ENCODE measurements around the gene RELA. TPM values are rescaled to one million over a fixed set of nuclear protein-coding genes. Genes with fewer than 3 reads are reported as not detected.

RELA gene
- total and polyA plus RNA-seq, 2 of the 13 experiments (the other 11 are each of a cell fraction or from before 2014, with no cell fraction given), result 21.4 to 40.5 TPM

GRCh38 chr11:65606876-65607613, 55.7 kb downstream of the RELA start:
- BruUV-seq (replicated peaks), result no TSS peak
- H3K4me3 ChIP-seq (replicated peaks in 1 of 3; ENCODE audit: insufficient read depth in 1 of 3, low read depth in 2 of 3, low read length in 3 of 3), result no peak overlapping the region
- H2AFZ ChIP-seq (ENCODE audit: low read length), result no peak overlapping the region
- H3K4me1 ChIP-seq (ENCODE audit: insufficient read depth, low read length), result peaks cover 27% of the 10 kb centered on the region
- CTCF ChIA-PET (ENCODE audit: low intra/inter-chr PET ratio, low total read pairs), result no interaction called here
- intact Hi-C loops (cut with micrococcal nuclease; ENCODE audit: unreplicated experiment), result no loop called here
- H3K79me2 ChIP-seq (ENCODE audit: insufficient read depth, low read length), result peaks cover 26% of the 10 kb centered on the region
- FAIRE-seq (no peak), DNase-seq (ENCODE audit: low spot score) (no peak), ATAC-seq (peak; percentile 7; the same call in 2 of the 3 replicates)
- no peaks in the 10 kb centered on the region for H3K9me3 ChIP-seq (ENCODE audit: low read length)
- no peak for TF ChIP-seq ZNF83 (CRISPR knock-in tag; IDR thresholded peaks at IDR 0.05; ENCODE audit: borderline replicate concordance)
- TF ChIP-seq PCBP1 (IDR thresholded peaks at IDR 0.05; ENCODE audit: borderline replicate concordance, low read depth, low read length), result 0 out of 2 replicates have a peak, but pooled peaks have one; percentile 50
- peak; percentile 84 for TF ChIP-seq RBFOX2 (IDR thresholded peaks at IDR 0.05; ENCODE audit: low read depth, low read length)
- TF ChIP-seq HOXA3 (CRISPR knock-in tag; IDR thresholded peaks at IDR 0.05), result 0 out of 2 replicates have a peak, but pooled peaks have one; percentile 25
- peak; percentile 21 for TF ChIP-seq AGO1 (IDR thresholded peaks at IDR 0.05; ENCODE audit: low read depth, low read length, poor library complexity, severe bottlenecking)
- TF ChIP-seq ZNF292 (CRISPR knock-in tag; IDR thresholded peaks at IDR 0.05; ENCODE audit: borderline replicate concordance, low read depth), result no peak
- WGBS (ENCODE audit: low lambda C conversion rate), result 99% methylated on average over 63 of the region's 67 CpGs
- H3K4me2 ChIP-seq (ENCODE audit: low read depth, low read length), result no peak overlapping the region
- H3K9ac ChIP-seq (ENCODE audit: insufficient read depth, low read depth, low read length), result no peak overlapping the region
- POLR2A ChIA-PET, result interaction anchor here (1.2 kb wide), 1 partner anchor 8 kb away, joined by 6 read pairs; the partner anchor contains the start of gene PCNX3
- H3K36me3 ChIP-seq (replicated peaks in 1 of 2; ENCODE audit: control insufficient read depth in 1 of 2, insufficient read depth in 2 of 2, low read length in 2 of 2), result peaks cover 29 to 75% of the 10 kb centered on the region in 2 experiments
- H4K20me1 ChIP-seq (ENCODE audit: insufficient read depth, low read length), result peaks cover 7% of the 10 kb centered on the region; the same call in 1 of the 2 replicates
- H3K27me3 ChIP-seq (ENCODE audit: control insufficient read depth in 1 of 2, insufficient read depth in 2 of 2, low read length in 2 of 2), result no peaks in the 10 kb centered on the region
- H3K27ac ChIP-seq (ENCODE audit: extremely low read length, insufficient read depth, low read length), result no peak overlapping the region
- in situ Hi-C loops (cut with HindIII; ENCODE audit: extremely low pct_ligation_motif_present, low pct_unique_long_range_greater_than_20kb), result no loop called here

DNA sequence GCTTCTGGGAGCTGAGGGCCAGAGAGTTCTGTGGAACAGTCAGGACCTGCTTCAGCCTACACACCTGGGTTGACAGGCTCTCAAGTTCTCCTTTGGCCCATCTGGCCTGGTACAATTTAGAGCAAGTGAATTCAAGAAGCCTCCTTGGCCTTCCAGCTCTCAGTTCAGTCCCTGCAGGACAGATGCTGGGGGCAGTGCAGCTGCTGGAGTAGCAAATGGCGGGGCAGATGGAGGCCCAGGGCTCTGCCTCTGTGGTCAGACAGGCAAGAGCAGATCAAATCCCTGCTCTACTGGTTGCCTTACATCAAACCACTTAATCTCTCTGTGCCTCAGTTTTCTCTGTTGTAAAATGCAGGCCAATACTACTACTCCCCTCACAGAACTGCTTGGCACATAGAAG, 58.5 kb downstream of the RELA start:
- no peaks in the 10 kb centered on the region for H3K4me1 ChIP-seq (ENCODE audit: insufficient read depth, low read length)
- no peak overlapping the region for H3K4me2 ChIP-seq (ENCODE audit: low read depth, low read length)
- no peak for ATAC-seq
- in situ Hi-C loops (cut with HindIII; ENCODE audit: extremely low pct_ligation_motif_present, low pct_unique_long_range_greater_than_20kb), result no loop called here
- ChIA-PET CTCF (ENCODE audit: low intra/inter-chr PET ratio, low total read pairs) (no interaction called here), POLR2A (interaction anchor here (0.6 to 6.0 kb wide), 6 partner anchors 9 to 44 kb away, joined by 3 to 47 read pairs (median 6); partner anchors contain the start of genes FAM89B, KCNK7, MAP3K11 and PCNX3)
- H3K79me2 ChIP-seq (ENCODE audit: insufficient read depth, low read length), result no peaks in the 10 kb centered on the region
- no peak overlapping the region for H3K9ac ChIP-seq (ENCODE audit: insufficient read depth, low read depth, low read length)
- H4K20me1 ChIP-seq (ENCODE audit: insufficient read depth, low read length), result no peaks in the 10 kb centered on the region; the same call in 1 of the 2 replicates
- no peaks in the 10 kb centered on the region for H3K27me3 ChIP-seq (ENCODE audit: control insufficient read depth in 1 of 2, insufficient read depth in 2 of 2, low read length in 2 of 2)
- TSS peak; percentile 6 for BruUV-seq (replicated peaks)
- FAIRE-seq, result no peak
- H3K27ac ChIP-seq (ENCODE audit: extremely low read length, insufficient read depth, low read length), result no peak overlapping the region
- H3K4me3 ChIP-seq (replicated peaks in 1 of 3; ENCODE audit: insufficient read depth in 1 of 3, low read depth in 2 of 3, low read length in 3 of 3), result no peak overlapping the region
- H3K9me3 ChIP-seq (ENCODE audit: low read length), result no peaks in the 10 kb centered on the region
- WGBS (ENCODE audit: low lambda C conversion rate), result 100% methylated on average over 1 of the region's 1 CpG
- no peak for DNase-seq (ENCODE audit: low spot score)
- peaks cover 23 to 55% of the 10 kb centered on the region in 2 experiments for H3K36me3 ChIP-seq (replicated peaks in 1 of 2; ENCODE audit: control insufficient read depth in 1 of 2, insufficient read depth in 2 of 2, low read length in 2 of 2)
- intact Hi-C loops (cut with micrococcal nuclease; ENCODE audit: unreplicated experiment), result no loop called here
- H2AFZ ChIP-seq (ENCODE audit: low read length), result no peak overlapping the region
- TF ChIP-seq, protein P1, sequence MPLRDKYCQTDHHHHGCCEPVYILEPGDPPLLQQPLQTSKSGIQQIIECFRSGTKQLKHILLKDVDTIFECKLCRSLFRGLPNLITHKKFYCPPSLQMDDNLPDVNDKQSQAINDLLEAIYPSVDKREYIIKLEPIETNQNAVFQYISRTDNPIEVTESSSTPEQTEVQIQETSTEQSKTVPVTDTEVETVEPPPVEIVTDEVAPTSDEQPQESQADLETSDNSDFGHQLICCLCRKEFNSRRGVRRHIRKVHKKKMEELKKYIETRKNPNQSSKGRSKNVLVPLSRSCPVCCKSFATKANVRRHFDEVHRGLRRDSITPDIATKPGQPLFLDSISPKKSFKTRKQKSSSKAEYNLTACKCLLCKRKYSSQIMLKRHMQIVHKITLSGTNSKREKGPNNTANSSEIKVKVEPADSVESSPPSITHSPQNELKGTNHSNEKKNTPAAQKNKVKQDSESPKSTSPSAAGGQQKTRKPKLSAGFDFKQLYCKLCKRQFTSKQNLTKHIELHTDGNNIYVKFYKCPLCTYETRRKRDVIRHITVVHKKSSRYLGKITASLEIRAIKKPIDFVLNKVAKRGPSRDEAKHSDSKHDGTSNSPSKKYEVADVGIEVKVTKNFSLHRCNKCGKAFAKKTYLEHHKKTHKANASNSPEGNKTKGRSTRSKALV (CRISPR knock-in tag; IDR thresholded peaks at IDR 0.05), result no peak
- TF ChIP-seq ZNF282 (IDR thresholded peaks at IDR 0.05; ENCODE audit: partially characterized antibody) (no peak), KDM2A (CRISPR knock-in tag; IDR thresholded peaks at IDR 0.05; ENCODE audit: borderline replicate concordance, low read depth) (no peak), GPN1 (CRISPR knock-in tag; IDR thresholded peaks at IDR 0.05; ENCODE audit: borderline replicate concordance) (no peak), ETS1 (CRISPR knock-in tag; IDR thresholded peaks at IDR 0.05) (no peak), ATF4 (CRISPR knock-in tag; IDR thresholded peaks at IDR 0.05) (no peak), KMT2A (CRISPR knock-in tag; IDR thresholded peaks at IDR 0.05) (no peak)

Measured in HepG2 (cell line).